ENCODE data around the gene SLC9A8. TPM values are rescaled to one million over a fixed set of nuclear protein-coding genes. Genes with fewer than 3 reads are reported as not detected.
A peak's percentile ranks its signal among the peaks of the same experiment; 100 is the strongest.
"Not testable (repeated sequence)": the region's sequence is repeated elsewhere in the genome, so short reads cannot be mapped to it uniquely, and the experiment has no call there.

The SLC9A8 gene, protein sequence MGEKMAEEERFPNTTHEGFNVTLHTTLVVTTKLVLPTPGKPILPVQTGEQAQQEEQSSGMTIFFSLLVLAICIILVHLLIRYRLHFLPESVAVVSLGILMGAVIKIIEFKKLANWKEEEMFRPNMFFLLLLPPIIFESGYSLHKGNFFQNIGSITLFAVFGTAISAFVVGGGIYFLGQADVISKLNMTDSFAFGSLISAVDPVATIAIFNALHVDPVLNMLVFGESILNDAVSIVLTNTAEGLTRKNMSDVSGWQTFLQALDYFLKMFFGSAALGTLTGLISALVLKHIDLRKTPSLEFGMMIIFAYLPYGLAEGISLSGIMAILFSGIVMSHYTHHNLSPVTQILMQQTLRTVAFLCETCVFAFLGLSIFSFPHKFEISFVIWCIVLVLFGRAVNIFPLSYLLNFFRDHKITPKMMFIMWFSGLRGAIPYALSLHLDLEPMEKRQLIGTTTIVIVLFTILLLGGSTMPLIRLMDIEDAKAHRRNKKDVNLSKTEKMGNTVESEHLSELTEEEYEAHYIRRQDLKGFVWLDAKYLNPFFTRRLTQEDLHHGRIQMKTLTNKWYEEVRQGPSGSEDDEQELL
- 5.6 TPM for polyA plus RNA-seq (2013, experiment 1 of 2)
- 5.5 TPM for polyA plus RNA-seq (2013, experiment 2 of 2)

DNA sequence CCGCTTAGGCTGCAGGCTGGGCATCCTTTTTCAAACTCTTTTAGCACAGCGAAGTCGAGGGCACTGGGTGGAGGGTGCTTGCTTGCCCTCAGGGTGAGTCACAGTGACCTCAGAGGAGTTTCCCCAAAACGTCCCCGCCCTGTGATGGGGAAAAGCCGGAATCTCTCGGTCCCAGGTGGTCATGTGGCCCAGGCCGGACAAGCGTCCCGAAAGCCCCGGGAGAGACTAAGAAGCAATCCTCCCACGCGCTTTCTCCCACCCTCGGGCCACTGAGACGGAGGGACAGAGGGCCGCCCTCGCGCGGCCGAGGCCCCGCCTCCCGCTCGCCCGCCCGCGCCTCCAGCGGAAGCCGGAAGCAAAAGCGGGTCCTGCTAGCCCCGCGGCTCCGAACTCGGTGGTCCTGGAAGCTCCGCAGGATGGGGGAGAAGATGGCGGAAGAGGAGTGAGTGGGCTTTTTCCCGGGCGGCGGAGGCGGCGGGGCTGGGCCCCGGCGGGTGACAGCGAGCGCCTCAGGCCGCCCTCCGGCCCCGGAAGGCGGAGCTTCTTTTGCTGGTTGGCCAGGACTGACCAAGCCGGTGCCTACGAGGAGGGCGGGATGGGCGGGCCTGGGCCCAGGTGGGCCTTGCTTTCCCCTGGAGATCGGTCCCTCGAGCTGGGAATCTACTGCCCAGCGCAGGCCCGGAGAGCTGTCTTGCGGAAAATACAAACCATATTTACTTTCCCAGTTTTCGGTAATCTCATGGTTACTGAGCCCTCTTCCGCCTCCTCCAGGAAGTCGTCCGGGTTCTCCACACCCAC lies at the start of gene SLC9A8:
Gene SLC9A8 (plus strand): TSS at position 322 of the 798 bp plus-strand sequence. CDS start 95 bp downstream, at position 417.
- H3K4me3 ChIP-seq (ENCODE audit: low read length): peak within 1 kb of the TSS; percentile 81
- peaks cover 10% of the 10 kb centered on the region; the same call in 1 of the 2 replicates for H3K4me1 ChIP-seq (ENCODE audit: insufficient read depth, low read length)
- peak within 1 kb of the TSS; percentile 86 for H3K27ac ChIP-seq (ENCODE audit: low read depth, low read length)
- H3K36me3 ChIP-seq (ENCODE audit: insufficient read depth, low read length): peaks cover 21% of the 10 kb centered on the region
- no peaks in the 10 kb centered on the region for H3K9me3 ChIP-seq (ENCODE audit: insufficient read depth, low read depth, low read length)
- H3K9ac ChIP-seq (ENCODE audit: low read depth, low read length): peak within 1 kb of the TSS; percentile 70
- H3K27me3 ChIP-seq (ENCODE audit: insufficient read depth, low read length): no peaks in the 10 kb centered on the region
- WGBS: under 1% methylated on average over 61 of the region's 61 CpGs

DNA sequence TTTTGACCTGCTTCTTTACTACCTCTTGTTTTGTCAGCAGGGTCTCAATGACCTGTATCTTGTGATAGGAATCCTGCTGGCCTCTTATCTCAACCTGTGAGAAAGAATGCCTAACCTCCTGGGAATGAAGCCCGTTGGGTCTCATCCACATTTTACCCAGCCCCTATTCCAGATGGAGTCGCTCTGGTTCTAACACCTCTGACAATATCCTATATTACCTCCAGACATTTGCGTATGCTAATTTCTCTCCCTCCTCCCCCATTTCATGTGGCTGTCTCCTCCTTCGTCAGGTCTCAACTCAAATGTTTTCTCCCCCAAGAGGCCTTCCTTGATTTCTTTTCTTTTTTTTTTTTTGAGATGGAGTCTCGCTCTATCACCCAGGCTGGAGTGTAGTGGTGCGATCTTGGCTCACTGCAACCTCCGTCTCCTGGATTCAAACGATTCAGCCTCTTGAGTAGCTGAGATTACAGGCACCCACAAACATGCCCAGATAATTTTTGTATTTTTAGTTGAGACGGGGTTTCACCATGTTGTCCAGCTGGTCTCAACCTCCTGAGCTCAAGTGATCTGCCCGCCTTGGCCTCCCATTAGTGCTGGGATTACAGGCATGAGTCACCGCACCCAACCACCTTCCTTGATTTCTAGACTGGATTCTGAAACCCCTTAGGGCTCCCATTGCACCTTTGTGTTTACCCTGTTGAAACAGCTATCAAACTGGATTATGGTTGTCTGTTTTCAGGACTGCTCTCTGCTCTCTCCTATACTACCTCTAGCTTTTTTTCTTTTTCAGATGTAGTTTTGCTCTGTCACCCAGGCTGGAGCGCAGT lies 49.5 kb upstream of the SLC9A8 start:
- no peak overlapping the region for H3K9ac ChIP-seq (ENCODE audit: low read depth, low read length)
- H3K9me3 ChIP-seq (ENCODE audit: insufficient read depth, low read depth, low read length): no peaks in the 10 kb centered on the region
- H3K4me1 ChIP-seq (ENCODE audit: insufficient read depth, low read length): peaks cover 38% of the 10 kb centered on the region
- 62% methylated on average over 12 of the region's 12 CpGs for WGBS
- H3K27me3 ChIP-seq (ENCODE audit: insufficient read depth, low read length): no peaks in the 10 kb centered on the region
- no peaks in the 10 kb centered on the region for H3K36me3 ChIP-seq (ENCODE audit: insufficient read depth, low read length)
- 0 out of 2 replicates have a peak overlapping the region, but pooled peaks have one; percentile 5 for H3K27ac ChIP-seq (ENCODE audit: low read depth, low read length)
- H3K4me3 ChIP-seq (ENCODE audit: low read length): no peak overlapping the region

DNA sequence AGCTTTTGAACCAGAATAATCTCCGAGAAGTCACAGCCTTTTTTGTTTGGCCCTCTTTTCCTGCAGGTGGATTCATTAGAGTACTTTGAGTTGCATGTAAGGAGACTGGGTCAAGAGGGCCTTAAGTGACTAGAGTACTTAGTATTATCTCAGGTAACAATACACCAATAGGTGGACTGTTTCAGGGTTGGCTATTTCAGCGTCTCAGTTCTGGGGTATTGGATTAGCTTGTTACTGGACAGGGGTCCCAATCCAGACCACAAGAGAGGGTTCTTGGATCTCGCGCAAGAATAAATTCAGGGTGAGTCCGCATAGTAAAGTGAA lies 47.3 kb upstream of the SLC9A8 start:
- no peak overlapping the region for H3K27ac ChIP-seq (ENCODE audit: low read depth, low read length)
- H3K4me1 ChIP-seq (ENCODE audit: insufficient read depth, low read length): peaks cover 39% of the 10 kb centered on the region
- no peaks in the 10 kb centered on the region for H3K36me3 ChIP-seq (ENCODE audit: insufficient read depth, low read length)

DNA sequence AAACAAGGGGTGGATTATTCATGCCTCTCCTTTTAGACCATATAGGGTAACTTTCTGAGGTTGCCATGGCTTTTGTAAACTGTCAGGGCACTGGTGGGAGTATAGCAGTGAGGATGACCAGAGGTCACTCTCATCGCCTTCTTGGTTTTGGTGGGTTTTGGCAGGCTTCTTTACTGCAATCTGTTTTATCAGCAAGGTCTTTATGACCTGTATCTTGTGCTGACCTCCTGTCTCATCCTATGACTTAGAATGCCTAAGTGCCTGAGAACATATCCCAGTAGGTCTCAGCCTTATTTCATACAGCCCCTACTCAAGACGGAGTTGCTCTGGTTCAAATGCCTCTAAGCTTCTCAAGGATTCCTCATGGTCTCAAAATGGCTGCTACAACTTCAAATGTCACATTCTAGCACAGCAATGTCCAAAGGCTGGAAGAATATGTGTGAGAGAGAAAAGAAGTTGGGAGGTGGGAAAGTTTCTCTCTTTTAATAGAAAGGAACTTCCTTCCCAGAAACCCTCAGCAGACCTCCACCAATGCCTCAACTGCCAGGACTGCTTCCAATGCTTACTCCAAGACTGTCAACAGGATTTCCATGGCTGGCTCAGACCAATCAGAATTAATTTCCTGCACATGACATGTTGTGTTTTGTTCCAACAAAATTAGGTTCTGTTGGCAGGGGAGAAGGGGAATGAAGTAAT lies 46.6 kb upstream of the SLC9A8 start:
- Histone ChIP-seq H3K9me3 (ENCODE audit: insufficient read depth, low read depth, low read length) (no peaks in the 10 kb centered on the region; the same call in 1 of the 2 replicates), H3K27me3 (ENCODE audit: insufficient read depth, low read length) (no peaks in the 10 kb centered on the region), H3K9ac (ENCODE audit: low read depth, low read length) (no peak overlapping the region), H3K36me3 (ENCODE audit: insufficient read depth, low read length) (no peaks in the 10 kb centered on the region), H3K4me3 (ENCODE audit: low read length) (no peak overlapping the region), H3K4me1 (ENCODE audit: insufficient read depth, low read length) (peaks cover 39% of the 10 kb centered on the region), H3K27ac (ENCODE audit: low read depth, low read length) (no peak overlapping the region)
- 93% methylated on average over 2 of the region's 2 CpGs for WGBS

More for the DNA sequence above, 47.3 kb upstream of the SLC9A8 start:
- WGBS: 93% methylated on average over 5 of the region's 5 CpGs
- H3K27me3 ChIP-seq (ENCODE audit: insufficient read depth, low read length): no peaks in the 10 kb centered on the region
- H3K4me3 ChIP-seq (ENCODE audit: low read length): no peak overlapping the region
- H3K9ac ChIP-seq (ENCODE audit: low read depth, low read length): no peak overlapping the region
- H3K9me3 ChIP-seq (ENCODE audit: insufficient read depth, low read depth, low read length): no peaks in the 10 kb centered on the region; the same call in 1 of the 2 replicates

DNA sequence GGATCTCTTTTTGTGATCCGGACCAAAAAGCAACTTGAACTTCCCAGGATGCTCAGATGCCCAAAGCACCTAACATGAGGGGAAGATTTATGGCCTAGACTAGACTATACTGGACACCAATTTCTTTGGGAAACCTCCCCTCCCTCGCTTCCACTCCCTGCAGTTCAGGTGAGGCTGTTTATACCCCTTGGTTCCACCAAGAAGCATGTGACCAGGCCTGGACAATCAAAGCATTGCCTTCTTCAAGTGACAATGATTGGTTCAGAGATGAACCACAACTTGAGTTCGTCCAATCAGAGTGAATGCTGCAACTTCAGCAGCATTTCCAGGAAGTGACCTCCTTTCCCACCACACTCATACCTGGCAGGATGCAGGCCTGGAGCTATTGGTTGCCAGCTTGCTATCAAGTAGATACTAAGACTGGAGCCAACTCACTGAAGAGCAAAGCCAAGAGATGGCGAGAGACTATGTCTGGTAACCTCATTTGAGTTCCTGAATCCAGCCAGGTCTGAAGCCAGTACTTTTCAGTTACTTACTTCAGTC lies 45.6 kb upstream of the SLC9A8 start:
- Histone ChIP-seq H3K9ac (ENCODE audit: low read depth, low read length) (no peak overlapping the region), H3K9me3 (ENCODE audit: insufficient read depth, low read depth, low read length) (no peaks in the 10 kb centered on the region; the same call in 1 of the 2 replicates), H3K27ac (ENCODE audit: low read depth, low read length) (peak overlapping the region; percentile 66; the same call in 1 of the 2 replicates), H3K36me3 (ENCODE audit: insufficient read depth, low read length) (no peaks in the 10 kb centered on the region), H3K27me3 (ENCODE audit: insufficient read depth, low read length) (no peaks in the 10 kb centered on the region), H3K4me3 (ENCODE audit: low read length) (no peak overlapping the region), H3K4me1 (ENCODE audit: insufficient read depth, low read length) (peaks cover 40% of the 10 kb centered on the region)
- 90% methylated on average over 4 of the region's 4 CpGs for WGBS

DNA sequence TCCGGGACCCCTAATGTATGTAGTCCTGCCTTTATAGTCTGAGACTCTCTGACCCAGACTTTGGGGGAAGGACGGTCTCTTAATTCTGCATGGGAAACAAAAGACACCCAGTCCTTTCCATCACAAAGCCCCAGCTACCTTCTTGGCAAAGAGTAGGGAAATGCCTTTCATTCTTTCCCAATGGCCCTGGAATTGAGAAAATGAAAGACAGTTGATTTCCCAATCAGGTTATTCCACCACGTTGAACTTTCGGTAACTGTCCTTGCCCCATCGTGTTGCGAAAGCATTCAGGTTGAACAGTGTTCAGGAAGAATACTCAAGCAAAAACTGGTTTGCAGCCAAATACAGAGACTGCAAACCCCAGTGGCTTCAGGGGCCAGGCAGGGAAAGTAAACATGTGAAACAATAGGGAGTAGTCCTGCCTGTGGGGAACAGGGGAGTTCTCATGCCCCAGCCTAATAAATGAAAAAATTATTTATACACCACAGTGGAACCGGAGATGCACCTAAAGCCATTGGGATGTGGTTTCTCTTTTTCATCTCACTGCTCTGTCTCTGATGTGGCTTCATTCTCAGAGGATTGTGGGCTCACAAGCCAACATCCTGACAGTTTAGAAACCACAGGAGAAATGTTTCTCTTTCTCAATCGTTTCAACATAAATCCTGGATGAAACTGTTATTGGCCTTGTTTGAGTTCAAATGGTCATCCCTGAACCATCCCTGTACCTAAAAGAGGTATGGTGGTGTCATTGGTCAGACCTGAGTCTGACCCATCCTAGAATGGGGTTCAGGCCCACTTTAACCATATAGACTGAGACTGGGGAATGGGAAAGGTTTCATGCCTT lies 44.2 kb upstream of the SLC9A8 start:
- peak overlapping the region; percentile 31 for H3K4me3 ChIP-seq (ENCODE audit: low read length)
- peaks cover 35% of the 10 kb centered on the region for H3K4me1 ChIP-seq (ENCODE audit: insufficient read depth, low read length)
- no peaks in the 10 kb centered on the region; the same call in 1 of the 2 replicates for H3K9me3 ChIP-seq (ENCODE audit: insufficient read depth, low read depth, low read length)
- H3K36me3 ChIP-seq (ENCODE audit: insufficient read depth, low read length): no peaks in the 10 kb centered on the region
- peak overlapping the region; percentile 72 for H3K9ac ChIP-seq (ENCODE audit: low read depth, low read length)
- H3K27ac ChIP-seq (ENCODE audit: low read depth, low read length): peak overlapping the region; percentile 98
- H3K27me3 ChIP-seq (ENCODE audit: insufficient read depth, low read length): no peaks in the 10 kb centered on the region
- whole genome bisulfite sequencing: 19% methylated on average over 8 of the region's 8 CpGs

DNA sequence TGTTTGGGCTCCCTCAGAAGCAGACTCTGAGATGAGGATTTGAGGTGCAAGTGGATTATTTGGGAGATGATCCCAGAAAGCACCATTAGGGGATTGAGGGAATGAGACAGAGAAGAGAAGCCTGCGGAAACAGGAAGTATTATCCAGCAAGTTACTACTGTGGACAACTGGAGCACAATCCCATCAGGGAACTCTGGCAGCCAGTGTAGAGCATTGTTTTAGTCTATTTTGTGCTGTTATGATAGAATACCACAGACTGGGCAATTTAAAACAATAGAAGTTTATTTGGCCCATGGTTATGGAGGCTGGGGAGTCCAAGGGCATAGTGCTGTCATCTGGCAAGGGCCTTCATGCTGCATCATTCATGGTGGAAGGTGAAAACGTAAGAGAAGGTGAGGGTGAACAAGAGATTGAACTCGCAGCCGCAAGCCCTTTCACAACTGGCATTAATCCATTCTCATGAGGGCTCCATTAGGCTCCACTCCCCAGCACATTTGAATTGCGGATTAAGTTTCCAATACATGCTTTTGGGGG lies 43.5 kb upstream of the SLC9A8 start:
- Histone ChIP-seq H3K4me1 (ENCODE audit: insufficient read depth, low read length) (peaks cover 34% of the 10 kb centered on the region), H3K27me3 (ENCODE audit: insufficient read depth, low read length) (no peaks in the 10 kb centered on the region), H3K4me3 (ENCODE audit: low read length) (no peak overlapping the region), H3K27ac (ENCODE audit: low read depth, low read length) (peak overlapping the region; percentile 98), H3K36me3 (ENCODE audit: insufficient read depth, low read length) (no peaks in the 10 kb centered on the region), H3K9me3 (ENCODE audit: insufficient read depth, low read depth, low read length) (no peaks in the 10 kb centered on the region; the same call in 1 of the 2 replicates), H3K9ac (ENCODE audit: low read depth, low read length) (peak overlapping the region; percentile 72; the same call in 1 of the 2 replicates)
- 98% methylated on average over 5 of the region's 5 CpGs for WGBS

DNA sequence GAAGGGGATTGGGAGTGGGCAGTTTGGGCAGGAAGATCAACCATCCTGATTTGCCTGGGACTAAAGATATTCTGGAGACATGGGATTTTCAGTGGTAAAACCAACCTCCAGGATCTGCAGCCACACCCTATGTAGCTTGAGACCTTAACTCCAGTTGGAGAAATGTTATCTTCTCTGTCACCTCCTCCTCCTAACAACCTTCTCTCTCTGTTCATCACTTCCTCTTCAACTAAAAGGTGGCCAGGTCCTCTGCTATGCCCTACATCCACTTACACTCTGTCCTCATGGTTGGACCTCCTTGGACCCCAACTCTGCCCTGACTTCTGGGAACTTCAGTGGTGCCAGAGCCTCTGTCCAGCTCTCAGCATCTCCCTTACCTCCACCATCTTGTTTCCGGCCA lies 42.0 kb upstream of the SLC9A8 start:
- H3K9me3 ChIP-seq (ENCODE audit: insufficient read depth, low read depth, low read length): no peaks in the 10 kb centered on the region; the same call in 1 of the 2 replicates
- H3K9ac ChIP-seq (ENCODE audit: low read depth, low read length): no peak overlapping the region
- no peaks in the 10 kb centered on the region for H3K27me3 ChIP-seq (ENCODE audit: insufficient read depth, low read length)
- H3K36me3 ChIP-seq (ENCODE audit: insufficient read depth, low read length): no peaks in the 10 kb centered on the region
- H3K4me1 ChIP-seq (ENCODE audit: insufficient read depth, low read length): peaks cover 38% of the 10 kb centered on the region
- 100% methylated on average over 1 of the region's 1 CpG for WGBS
- no peak overlapping the region for H3K27ac ChIP-seq (ENCODE audit: low read depth, low read length)
- H3K4me3 ChIP-seq (ENCODE audit: low read length): no peak overlapping the region

DNA sequence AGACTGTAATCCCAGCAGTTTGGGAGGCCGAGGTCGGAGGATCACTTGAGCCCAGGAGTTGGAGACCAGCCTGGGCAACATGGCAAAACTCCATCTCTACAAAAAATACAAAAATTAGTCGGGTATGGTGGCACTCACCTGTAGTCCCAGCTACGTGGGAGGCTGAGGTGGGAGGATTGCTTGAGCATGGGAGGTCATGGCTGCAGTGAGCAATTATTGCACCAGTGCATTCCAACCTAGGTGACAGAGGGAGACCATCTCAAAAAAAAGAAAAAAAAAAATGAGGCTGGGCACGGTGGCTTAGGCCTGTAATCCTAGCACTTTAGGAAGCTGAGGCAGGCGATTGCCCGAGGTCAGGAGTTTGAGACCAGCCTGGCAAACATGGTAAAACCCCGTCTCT lies 38.4 kb upstream of the SLC9A8 start:
- not testable (repeated sequence) for H3K27ac ChIP-seq (ENCODE audit: low read depth, low read length); H3K9me3 ChIP-seq (ENCODE audit: insufficient read depth, low read depth, low read length); H3K36me3 ChIP-seq (ENCODE audit: insufficient read depth, low read length); H3K9ac ChIP-seq (ENCODE audit: low read depth, low read length); H3K27me3 ChIP-seq (ENCODE audit: insufficient read depth, low read length); H3K4me3 ChIP-seq (ENCODE audit: low read length)
- WGBS: 93% methylated on average over 8 of the region's 8 CpGs
- H3K4me1 ChIP-seq (ENCODE audit: insufficient read depth, low read length): peaks cover 22% of the 10 kb centered on the region

Data from HUES64 (cell line).